ENCODE results near the gene POLR3A. TPM values are rescaled to one million over a fixed set of nuclear protein-coding genes. Genes with fewer than 3 reads are reported as not detected.

POLR3A gene
- total and polyA plus RNA-seq, 2 experiments from 2014 or later, result 8.0 to 9.8 TPM

- Histone ChIP-seq H2AFZ (no peak overlapping the region), H3K36me3 (replicated peaks; ENCODE audit: insufficient read depth, low read depth) (peaks cover 4% of the 10 kb centered on the region), H3K4me2 (no peak overlapping the region), H3K27ac (no peak overlapping the region), H3K4me1 (ENCODE audit: insufficient read depth) (peaks cover 19% of the 10 kb centered on the region), H3K9me3 (ENCODE audit: low read depth) (no peaks in the 10 kb centered on the region), H3K9me2 (replicated peaks; ENCODE audit: insufficient read depth) (no peaks in the 10 kb centered on the region), H3K4me3 (no peak overlapping the region), H3K27me3 (no peaks in the 10 kb centered on the region), H4K20me1 (ENCODE audit: insufficient read depth, poor library complexity, severe bottlenecking) (peaks cover 3% of the 10 kb centered on the region), H3K79me2 (no peaks in the 10 kb centered on the region)
- no peak for DNase-seq (ENCODE audit: low spot score)
- WGBS (ENCODE audit: low lambda C conversion rate, missing lambda C conversion rate), result 89% methylated on average over 8 of the region's 8 CpGs
- TF ChIP-seq CTCF (IDR thresholded peaks at IDR 0.05; ENCODE audit: poor library complexity), result no peak
- no peak for TF ChIP-seq EZH2 (IDR thresholded peaks at IDR 0.05; ENCODE audit: borderline replicate concordance)
- no peak for TF ChIP-seq EZH2phosphoT487 (IDR thresholded peaks at IDR 0.05; ENCODE audit: low read depth, severe bottlenecking, unreplicated experiment)
These were observed 16.5 kb upstream of the POLR3A start for GRCh38 chr10:78045856-78046255.

GRCh38 chr10:78045237-78045636 lies 15.9 kb upstream of the POLR3A start:
- Histone ChIP-seq H3K27ac (no peak overlapping the region), H3K4me1 (ENCODE audit: insufficient read depth) (peaks cover 19% of the 10 kb centered on the region), H3K36me3 (replicated peaks; ENCODE audit: insufficient read depth, low read depth) (peaks cover 4% of the 10 kb centered on the region), H3K79me2 (peaks cover 3% of the 10 kb centered on the region), H2AFZ (no peak overlapping the region), H3K9me2 (replicated peaks; ENCODE audit: insufficient read depth) (no peaks in the 10 kb centered on the region), H3K4me2 (no peak overlapping the region), H3K27me3 (no peaks in the 10 kb centered on the region), H3K4me3 (no peak overlapping the region), H4K20me1 (ENCODE audit: insufficient read depth, poor library complexity, severe bottlenecking) (peaks cover 5% of the 10 kb centered on the region), H3K9me3 (ENCODE audit: low read depth) (no peaks in the 10 kb centered on the region)
- no peak for DNase-seq (ENCODE audit: low spot score)
- TF ChIP-seq EZH2 (IDR thresholded peaks at IDR 0.05; ENCODE audit: borderline replicate concordance) (no peak), EZH2phosphoT487 (IDR thresholded peaks at IDR 0.05; ENCODE audit: low read depth, severe bottlenecking, unreplicated experiment) (no peak), CTCF (IDR thresholded peaks at IDR 0.05; ENCODE audit: poor library complexity) (no peak)
- WGBS (ENCODE audit: low lambda C conversion rate, missing lambda C conversion rate), result 74% methylated on average over 10 of the region's 10 CpGs

DNA sequence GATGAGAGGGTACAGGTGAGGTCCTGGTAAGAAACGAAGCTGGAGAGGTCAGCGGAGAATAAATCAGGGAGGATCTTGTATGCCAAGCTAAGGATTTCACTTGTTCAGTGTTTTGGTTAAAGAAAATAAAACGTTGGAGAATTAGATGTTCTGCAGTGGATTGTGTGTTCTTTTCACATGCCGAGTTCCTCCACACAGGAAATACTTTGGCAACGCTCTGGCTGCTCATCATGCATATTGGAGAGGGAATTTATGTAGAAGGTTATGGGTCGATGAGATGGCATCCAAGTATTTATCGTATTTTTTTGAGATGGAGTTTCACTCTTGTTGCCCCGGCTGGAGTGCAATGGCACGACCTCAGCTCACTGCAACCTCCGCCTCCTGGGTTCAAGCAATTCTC lies 15.4 kb upstream of the POLR3A start:
- Histone ChIP-seq H4K20me1 (ENCODE audit: insufficient read depth, poor library complexity, severe bottlenecking) (peaks cover 7% of the 10 kb centered on the region), H3K27ac (no peak overlapping the region), H3K4me3 (no peak overlapping the region), H3K9me3 (ENCODE audit: low read depth) (no peaks in the 10 kb centered on the region), H3K36me3 (replicated peaks; ENCODE audit: insufficient read depth, low read depth) (peaks cover 4% of the 10 kb centered on the region), H3K4me2 (no peak overlapping the region), H3K27me3 (no peaks in the 10 kb centered on the region), H3K79me2 (peaks cover 5% of the 10 kb centered on the region), H2AFZ (no peak overlapping the region), H3K4me1 (ENCODE audit: insufficient read depth) (peaks cover 19% of the 10 kb centered on the region), H3K9me2 (replicated peaks; ENCODE audit: insufficient read depth) (no peaks in the 10 kb centered on the region)
- WGBS (ENCODE audit: low lambda C conversion rate, missing lambda C conversion rate), result 82% methylated on average over 10 of the region's 10 CpGs
- DNase-seq (ENCODE audit: low spot score), result no peak
- no peak for TF ChIP-seq EZH2phosphoT487 (IDR thresholded peaks at IDR 0.05; ENCODE audit: low read depth, severe bottlenecking, unreplicated experiment)
- no peak for TF ChIP-seq EZH2 (IDR thresholded peaks at IDR 0.05; ENCODE audit: borderline replicate concordance)
- no peak for TF ChIP-seq CTCF (IDR thresholded peaks at IDR 0.05; ENCODE audit: poor library complexity)

DNA sequence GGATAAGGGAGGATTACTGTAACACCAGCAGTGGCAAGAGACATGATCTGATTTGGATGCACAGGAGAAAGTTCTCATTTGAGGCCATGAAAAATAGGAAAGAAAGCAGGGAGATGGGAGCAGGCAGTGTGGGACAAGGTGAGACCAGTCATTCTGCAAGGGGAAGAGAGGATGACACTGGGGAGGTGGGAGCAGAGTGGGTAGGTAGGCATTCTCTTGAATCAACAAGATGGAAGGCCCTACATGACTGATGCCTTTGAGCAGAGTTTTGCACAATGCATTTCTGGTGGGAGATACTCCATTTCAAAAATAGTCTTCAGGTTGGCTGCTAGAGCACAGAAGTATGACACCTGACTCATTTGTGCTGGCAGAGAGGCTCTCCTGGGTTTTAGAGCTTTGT lies 14.9 kb upstream of the POLR3A start:
- peaks cover 12% of the 10 kb centered on the region for H4K20me1 ChIP-seq (ENCODE audit: insufficient read depth, poor library complexity, severe bottlenecking)
- no peak for TF ChIP-seq CTCF (IDR thresholded peaks at IDR 0.05; ENCODE audit: poor library complexity)
- TF ChIP-seq EZH2phosphoT487 (IDR thresholded peaks at IDR 0.05; ENCODE audit: low read depth, severe bottlenecking, unreplicated experiment), result no peak
- H3K4me2 ChIP-seq, result no peak overlapping the region

More for the DNA sequence above, 14.9 kb upstream of the POLR3A start:
- no peak overlapping the region for H3K4me3 ChIP-seq
- no peaks in the 10 kb centered on the region for H3K27me3 ChIP-seq
- peaks cover 4% of the 10 kb centered on the region for H3K36me3 ChIP-seq (replicated peaks; ENCODE audit: insufficient read depth, low read depth)
- peaks cover 16% of the 10 kb centered on the region for H3K4me1 ChIP-seq (ENCODE audit: insufficient read depth)
- H3K9me3 ChIP-seq (ENCODE audit: low read depth), result no peaks in the 10 kb centered on the region
- H3K9me2 ChIP-seq (replicated peaks; ENCODE audit: insufficient read depth), result no peaks in the 10 kb centered on the region
- H2AFZ ChIP-seq, result no peak overlapping the region
- H3K27ac ChIP-seq, result no peak overlapping the region
- H3K79me2 ChIP-seq, result peaks cover 10% of the 10 kb centered on the region
- no peak for DNase-seq (ENCODE audit: low spot score)

Measured in hepatocyte (in vitro differentiated cells).